GM23338 (cell line): ENCODE data around the gene NHLH2. TPM values are rescaled to one million over a fixed set of nuclear protein-coding genes. Genes with fewer than 3 reads are reported as not detected.

Experiments
- ATAC-seq: fragments of 200-7000 bp; cut with Tn5 transposase; 3 replicates; pipeline ENCODE4 v1.9.1; 2020
- DNase-seq: peaks from one replicate; pipeline ENCODE4 v3.0.0-alpha.2; 2015; ENCODE audit warnings: low spot score
- H2AFZ ChIP-seq: fragments of 200-600 bp; sonication (generic); 2 replicates; pipeline ENCODE4 v1.8.0; 2016; ENCODE audit warnings: antibody characterized with exemption, mild to moderate bottlenecking, moderate library complexity
- H3F3A ChIP-seq: fragments of 200-600 bp; sonication (generic); replicated peaks from 2 replicates; pipeline ENCODE4 v1.8.0; 2017; ENCODE audit warnings: antibody characterized with exemption, mixed run types, low read depth
- H3K27ac ChIP-seq: fragments of 200-600 bp; sonication (generic); 2 replicates; pipeline ENCODE4 v1.6.1; 2016; ENCODE audit warnings: low read depth
- H3K27me3 ChIP-seq: fragments of 200-600 bp; sonication (generic); 2 replicates; pipeline ENCODE4 v1.8.0; 2016; ENCODE audit warnings: mild to moderate bottlenecking, mixed run types, moderate library complexity; ENCODE audit not compliant: insufficient read depth
- H3K36me3 ChIP-seq: fragments of 200-600 bp; sonication (generic); 2 replicates; pipeline ENCODE4 v1.8.0; 2016; ENCODE audit warnings: mild to moderate bottlenecking; ENCODE audit not compliant: insufficient read depth
- H3K4me1 ChIP-seq: fragments of 200-600 bp; sonication (generic); 2 replicates; pipeline ENCODE4 v1.8.0; 2016; ENCODE audit warnings: mild to moderate bottlenecking, moderate library complexity; ENCODE audit not compliant: insufficient read depth
- H3K4me2 ChIP-seq: fragments of 200-600 bp; sonication (generic); 2 replicates; pipeline ENCODE4 v1.7.1; 2017; ENCODE audit warnings: mixed run types
- H3K4me3 ChIP-seq: fragments of 200-600 bp; sonication (generic); 2 replicates; pipeline ENCODE4 v1.6.1; 2016; ENCODE audit warnings: mixed run types
- H3K79me2 ChIP-seq: fragments of 200-600 bp; sonication (generic); replicated peaks from 2 replicates; pipeline ENCODE4 v1.8.0; 2017; ENCODE audit warnings: mild to moderate bottlenecking; ENCODE audit not compliant: insufficient read depth
- H3K9me2 ChIP-seq: fragments of 200-600 bp; sonication (generic); 2 replicates; pipeline ENCODE4 v1.8.0; 2017; ENCODE audit not compliant: insufficient read depth
- H4K20me1 ChIP-seq: fragments of 200-600 bp; sonication (generic); replicated peaks from 2 replicates; pipeline ENCODE4 v1.8.0; 2017; ENCODE audit warnings: mild to moderate bottlenecking; ENCODE audit not compliant: insufficient read depth
- H3K27ac Mint-ChIP-seq: 2 replicates; pipeline ENCODE4 v1.8.0; 2020; ENCODE audit warnings: inconsistent platforms, mild to moderate bottlenecking, moderate library complexity, mixed read lengths
- H3K27me3 Mint-ChIP-seq: 3 replicates; pipeline ENCODE4 v1.8.0; 2022; ENCODE audit warnings: low read depth, mild to moderate bottlenecking, moderate library complexity, mixed read lengths, inconsistent platforms; ENCODE audit not compliant: insufficient read depth, poor library complexity
- H3K36me3 Mint-ChIP-seq: 3 replicates; pipeline ENCODE4 v1.8.0; 2021; ENCODE audit warnings: low read depth, mild to moderate bottlenecking, inconsistent platforms, moderate library complexity, mixed read lengths
- H3K4me1 Mint-ChIP-seq: 3 replicates; pipeline ENCODE4 v1.8.0; 2020; ENCODE audit warnings: mild to moderate bottlenecking, inconsistent platforms, mixed read lengths
- H3K4me3 Mint-ChIP-seq: 3 replicates; pipeline ENCODE4 v1.8.0; 2021; ENCODE audit warnings: moderate library complexity, mild to moderate bottlenecking, inconsistent platforms, mixed read lengths
- H3K9me3 Mint-ChIP-seq: 3 replicates; pipeline ENCODE4 v1.8.0; 2020; ENCODE audit warnings: moderate library complexity, mild to moderate bottlenecking, inconsistent platforms, mixed read lengths
- CREB1 ChIP-seq: fragments of 250-450 bp; sonication (Bioruptor Pico); IDR thresholded peaks from 2 replicates; pipeline ENCODE4 v1.5.0; 2020; ENCODE audit warnings: low read depth, mild to moderate bottlenecking, moderate library complexity
- EZH2phosphoT487 ChIP-seq: fragments of 200-600 bp; sonication (generic); IDR thresholded peaks from one replicate; pipeline ENCODE4 v1.8.1; 2018; ENCODE audit warnings: antibody characterized with exemption; ENCODE audit not compliant: unreplicated experiment
- JUNB ChIP-seq: IDR thresholded peaks from one replicate; pipeline ENCODE4 v1.6.1; 2016; ENCODE audit warnings: antibody characterized with exemption; ENCODE audit not compliant: unreplicated experiment
- NANOG ChIP-seq: IDR thresholded peaks from 2 replicates; pipeline ENCODE4 v1.6.1; 2016; ENCODE audit warnings: antibody characterized with exemption, borderline replicate concordance
- POLR2AphosphoS5 ChIP-seq: IDR thresholded peaks from 2 replicates; pipeline ENCODE4 v1.6.1; 2016; ENCODE audit warnings: antibody characterized with exemption, low read depth
- STAT1 ChIP-seq: IDR thresholded peaks from one replicate; pipeline ENCODE4 v1.6.1; 2016; ENCODE audit warnings: antibody characterized with exemption; ENCODE audit not compliant: unreplicated experiment
- ZNF331 ChIP-seq: fragments of 250-450 bp; sonication (Bioruptor Pico); IDR thresholded peaks from 2 replicates; pipeline ENCODE4 v1.5.0; 2020; ENCODE audit warnings: low read depth, mild to moderate bottlenecking, moderate library complexity
- polyA plus RNA-seq: library from polyadenylated mRNA; unstranded; fragments of >200 nt; fragmentation: Nextera tagmentation; extraction: Ambion mirVana; gene quantifications from 2 replicates; pipeline ENCODE4 v1.2.1, GENCODE V29; 2016
- total RNA-seq: library from RNA; depleted of rRNA; stranded (reverse); fragments of >200 nt; shearing (Covaris generic); gene quantifications from 2 replicates; pipeline ENCODE4 v1.2.3, GENCODE V29; 2014
- TF ChIP-seq, protein P1 (sequence below), 2 experiments: fragments of 200-600 bp in 1 of 2; sonication (generic) in 1 of 2; conservative IDR thresholded peaks; 2 replicates each; pipeline versions ENCODE4 v1.5.1 to v1.6.1; 2016 to 2017; ENCODE audit warnings: antibody characterized with exemption in 2 of 2, low read depth in 2 of 2, mild to moderate bottlenecking in 2 of 2, moderate library complexity in 1 of 2
- TF ChIP-seq, protein P2 (sequence below): fragments of 250-450 bp; sonication (Bioruptor Pico); IDR thresholded peaks from 2 replicates; pipeline ENCODE4 v1.5.0; 2020; ENCODE audit warnings: mild to moderate bottlenecking, moderate library complexity
- TF ChIP-seq, protein P3 (sequence below): IDR thresholded peaks from 2 replicates; pipeline ENCODE4 v1.6.1; 2016; ENCODE audit warnings: antibody characterized with exemption

The NHLH2 gene
- total and polyA plus RNA-seq, 2 experiments from 2014 or later: 1.7 to 1.9 TPM

DNA sequence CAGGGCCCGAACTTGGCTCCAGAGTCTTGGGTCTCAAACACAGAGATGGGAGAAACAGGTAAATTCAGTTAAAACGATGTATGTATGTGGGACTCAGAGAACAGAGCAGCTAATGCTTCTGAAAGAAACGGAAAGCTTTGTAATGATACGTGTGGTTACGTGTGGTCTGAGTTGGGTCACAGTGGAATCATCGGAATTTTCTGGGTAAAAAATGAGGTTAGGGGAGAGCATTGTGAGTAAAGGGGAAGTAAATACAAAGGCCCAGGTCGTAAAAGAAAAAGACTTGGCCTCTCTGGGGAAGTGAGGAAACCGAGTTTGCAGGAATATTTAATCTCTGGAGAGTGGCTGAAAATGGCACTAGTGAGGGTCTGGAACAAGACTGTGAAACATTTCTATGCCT is 8.3 kb downstream of the NHLH2 start:
- Histone ChIP-seq H3F3A (no peaks in the 10 kb centered on the region; the same call in 1 of the 2 replicates), H3K27me3 (peaks cover 47% of the 10 kb centered on the region), H3K27ac (no peak overlapping the region), H2AFZ (no peak overlapping the region), H3K4me3 (no peak overlapping the region), H4K20me1 (no peaks in the 10 kb centered on the region; the same call in 1 of the 2 replicates), H3K4me2 (no peak overlapping the region), H3K4me1 (peaks cover 36% of the 10 kb centered on the region), H3K9me2 (no peaks in the 10 kb centered on the region), H3K36me3 (no peaks in the 10 kb centered on the region), H3K79me2 (no peaks in the 10 kb centered on the region)
- H3K9me3 Mint-ChIP-seq: no peaks in the 10 kb centered on the region
- no peak overlapping the region for H3K27ac Mint-ChIP-seq
- peaks cover 41% of the 10 kb centered on the region for H3K4me1 Mint-ChIP-seq
- ATAC-seq (no peak), DNase-seq (no peak)
- H3K4me3 Mint-ChIP-seq: no peak overlapping the region
- H3K27me3 Mint-ChIP-seq: peaks cover 30% of the 10 kb centered on the region
- TF ChIP-seq NANOG: no peak
- H3K36me3 Mint-ChIP-seq: no peaks in the 10 kb centered on the region

DNA sequence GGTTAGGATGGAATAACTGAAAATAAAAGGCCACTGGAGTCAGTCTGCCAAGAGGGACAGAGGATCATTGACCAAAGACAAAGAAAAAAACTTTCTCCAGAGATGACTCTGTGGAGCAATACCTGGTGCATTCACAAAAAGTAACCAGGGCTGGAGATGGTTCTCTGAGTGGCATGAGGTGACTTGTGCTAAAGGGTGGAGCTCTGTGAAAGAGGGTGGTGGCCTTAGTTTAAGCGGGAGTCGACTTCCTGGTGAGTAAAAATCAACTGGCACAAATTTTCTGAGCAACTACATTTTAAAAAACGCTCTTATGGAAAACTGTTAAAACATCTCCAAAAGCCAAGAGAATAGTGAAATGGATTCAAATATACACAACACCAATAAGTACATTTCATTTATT is 10.0 kb downstream of the NHLH2 start:
- H3K27ac ChIP-seq: no peak overlapping the region
- H3K36me3 ChIP-seq: no peaks in the 10 kb centered on the region
- Mint-ChIP-seq H3K27ac (no peak overlapping the region), H3K4me3 (no peak overlapping the region), H3K36me3 (no peaks in the 10 kb centered on the region), H3K9me3 (no peaks in the 10 kb centered on the region), H3K27me3 (peaks cover 20% of the 10 kb centered on the region), H3K4me1 (peaks cover 43% of the 10 kb centered on the region)
- peaks cover 33% of the 10 kb centered on the region for H3K4me1 ChIP-seq
- ATAC-seq (no peak), DNase-seq (peak; percentile 19)
- H3K9me2 ChIP-seq: no peaks in the 10 kb centered on the region
- H3K27me3 ChIP-seq: peaks cover 42% of the 10 kb centered on the region
- H4K20me1 ChIP-seq: no peaks in the 10 kb centered on the region; the same call in 1 of the 2 replicates
- H2AFZ ChIP-seq: no peak overlapping the region
- no peaks in the 10 kb centered on the region for H3K79me2 ChIP-seq
- no peaks in the 10 kb centered on the region; the same call in 1 of the 2 replicates for H3F3A ChIP-seq
- no peak overlapping the region for H3K4me3 ChIP-seq
- H3K4me2 ChIP-seq: 0 out of 2 replicates have a peak overlapping the region, but pooled peaks have one; percentile 42
- TF ChIP-seq POLR2AphosphoS5 (no peak), STAT1 (no peak), CREB1 (CRISPR knock-in tag) (no peak), ZNF331 (CRISPR knock-in tag) (no peak), NANOG (no peak), EZH2phosphoT487 (no peak), JUNB (no peak)
- TF ChIP-seq, protein P1, sequence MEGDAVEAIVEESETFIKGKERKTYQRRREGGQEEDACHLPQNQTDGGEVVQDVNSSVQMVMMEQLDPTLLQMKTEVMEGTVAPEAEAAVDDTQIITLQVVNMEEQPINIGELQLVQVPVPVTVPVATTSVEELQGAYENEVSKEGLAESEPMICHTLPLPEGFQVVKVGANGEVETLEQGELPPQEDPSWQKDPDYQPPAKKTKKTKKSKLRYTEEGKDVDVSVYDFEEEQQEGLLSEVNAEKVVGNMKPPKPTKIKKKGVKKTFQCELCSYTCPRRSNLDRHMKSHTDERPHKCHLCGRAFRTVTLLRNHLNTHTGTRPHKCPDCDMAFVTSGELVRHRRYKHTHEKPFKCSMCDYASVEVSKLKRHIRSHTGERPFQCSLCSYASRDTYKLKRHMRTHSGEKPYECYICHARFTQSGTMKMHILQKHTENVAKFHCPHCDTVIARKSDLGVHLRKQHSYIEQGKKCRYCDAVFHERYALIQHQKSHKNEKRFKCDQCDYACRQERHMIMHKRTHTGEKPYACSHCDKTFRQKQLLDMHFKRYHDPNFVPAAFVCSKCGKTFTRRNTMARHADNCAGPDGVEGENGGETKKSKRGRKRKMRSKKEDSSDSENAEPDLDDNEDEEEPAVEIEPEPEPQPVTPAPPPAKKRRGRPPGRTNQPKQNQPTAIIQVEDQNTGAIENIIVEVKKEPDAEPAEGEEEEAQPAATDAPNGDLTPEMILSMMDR (conservative IDR thresholded peaks at IDR 0.05; ENCODE audit: low read depth in 2 of 2): no peak
- TF ChIP-seq, protein P2, sequence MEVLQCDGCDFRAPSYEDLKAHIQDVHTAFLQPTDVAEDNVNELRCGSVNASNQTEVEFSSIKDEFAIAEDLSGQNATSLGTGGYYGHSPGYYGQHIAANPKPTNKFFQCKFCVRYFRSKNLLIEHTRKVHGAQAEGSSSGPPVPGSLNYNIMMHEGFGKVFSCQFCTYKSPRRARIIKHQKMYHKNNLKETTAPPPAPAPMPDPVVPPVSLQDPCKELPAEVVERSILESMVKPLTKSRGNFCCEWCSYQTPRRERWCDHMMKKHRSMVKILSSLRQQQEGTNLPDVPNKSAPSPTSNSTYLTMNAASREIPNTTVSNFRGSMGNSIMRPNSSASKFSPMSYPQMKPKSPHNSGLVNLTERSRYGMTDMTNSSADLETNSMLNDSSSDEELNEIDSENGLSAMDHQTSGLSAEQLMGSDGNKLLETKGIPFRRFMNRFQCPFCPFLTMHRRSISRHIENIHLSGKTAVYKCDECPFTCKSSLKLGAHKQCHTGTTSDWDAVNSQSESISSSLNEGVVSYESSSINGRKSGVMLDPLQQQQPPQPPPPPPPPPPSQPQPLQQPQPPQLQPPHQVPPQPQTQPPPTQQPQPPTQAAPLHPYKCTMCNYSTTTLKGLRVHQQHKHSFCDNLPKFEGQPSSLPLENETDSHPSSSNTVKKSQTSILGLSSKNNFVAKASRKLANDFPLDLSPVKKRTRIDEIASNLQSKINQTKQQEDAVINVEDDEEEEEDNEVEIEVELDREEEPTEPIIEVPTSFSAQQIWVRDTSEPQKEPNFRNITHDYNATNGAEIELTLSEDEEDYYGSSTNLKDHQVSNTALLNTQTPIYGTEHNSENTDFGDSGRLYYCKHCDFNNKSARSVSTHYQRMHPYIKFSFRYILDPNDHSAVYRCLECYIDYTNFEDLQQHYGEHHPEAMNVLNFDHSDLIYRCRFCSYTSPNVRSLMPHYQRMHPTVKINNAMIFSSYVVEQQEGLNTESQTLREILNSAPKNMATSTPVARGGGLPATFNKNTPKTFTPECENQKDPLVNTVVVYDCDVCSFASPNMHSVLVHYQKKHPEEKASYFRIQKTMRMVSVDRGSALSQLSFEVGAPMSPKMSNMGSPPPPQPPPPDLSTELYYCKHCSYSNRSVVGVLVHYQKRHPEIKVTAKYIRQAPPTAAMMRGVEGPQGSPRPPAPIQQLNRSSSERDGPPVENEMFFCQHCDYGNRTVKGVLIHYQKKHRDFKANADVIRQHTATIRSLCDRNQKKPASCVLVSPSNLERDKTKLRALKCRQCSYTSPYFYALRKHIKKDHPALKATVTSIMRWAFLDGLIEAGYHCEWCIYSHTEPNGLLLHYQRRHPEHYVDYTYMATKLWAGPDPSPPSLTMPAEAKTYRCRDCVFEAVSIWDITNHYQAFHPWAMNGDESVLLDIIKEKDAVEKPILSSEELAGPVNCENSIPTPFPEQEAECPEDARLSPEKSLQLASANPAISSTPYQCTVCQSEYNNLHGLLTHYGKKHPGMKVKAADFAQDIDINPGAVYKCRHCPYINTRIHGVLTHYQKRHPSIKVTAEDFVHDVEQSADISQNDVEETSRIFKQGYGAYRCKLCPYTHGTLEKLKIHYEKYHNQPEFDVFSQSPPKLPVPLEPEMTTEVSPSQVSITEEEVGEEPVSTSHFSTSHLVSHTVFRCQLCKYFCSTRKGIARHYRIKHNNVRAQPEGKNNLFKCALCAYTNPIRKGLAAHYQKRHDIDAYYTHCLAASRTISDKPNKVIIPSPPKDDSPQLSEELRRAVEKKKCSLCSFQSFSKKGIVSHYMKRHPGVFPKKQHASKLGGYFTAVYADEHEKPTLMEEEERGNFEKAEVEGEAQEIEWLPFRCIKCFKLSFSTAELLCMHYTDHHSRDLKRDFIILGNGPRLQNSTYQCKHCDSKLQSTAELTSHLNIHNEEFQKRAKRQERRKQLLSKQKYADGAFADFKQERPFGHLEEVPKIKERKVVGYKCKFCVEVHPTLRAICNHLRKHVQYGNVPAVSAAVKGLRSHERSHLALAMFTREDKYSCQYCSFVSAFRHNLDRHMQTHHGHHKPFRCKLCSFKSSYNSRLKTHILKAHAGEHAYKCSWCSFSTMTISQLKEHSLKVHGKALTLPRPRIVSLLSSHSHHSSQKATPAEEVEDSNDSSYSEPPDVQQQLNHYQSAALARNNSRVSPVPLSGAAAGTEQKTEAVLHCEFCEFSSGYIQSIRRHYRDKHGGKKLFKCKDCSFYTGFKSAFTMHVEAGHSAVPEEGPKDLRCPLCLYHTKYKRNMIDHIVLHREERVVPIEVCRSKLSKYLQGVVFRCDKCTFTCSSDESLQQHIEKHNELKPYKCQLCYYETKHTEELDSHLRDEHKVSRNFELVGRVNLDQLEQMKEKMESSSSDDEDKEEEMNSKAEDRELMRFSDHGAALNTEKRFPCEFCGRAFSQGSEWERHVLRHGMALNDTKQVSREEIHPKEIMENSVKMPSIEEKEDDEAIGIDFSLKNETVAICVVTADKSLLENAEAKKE: no peak
- TF ChIP-seq, protein P3, sequence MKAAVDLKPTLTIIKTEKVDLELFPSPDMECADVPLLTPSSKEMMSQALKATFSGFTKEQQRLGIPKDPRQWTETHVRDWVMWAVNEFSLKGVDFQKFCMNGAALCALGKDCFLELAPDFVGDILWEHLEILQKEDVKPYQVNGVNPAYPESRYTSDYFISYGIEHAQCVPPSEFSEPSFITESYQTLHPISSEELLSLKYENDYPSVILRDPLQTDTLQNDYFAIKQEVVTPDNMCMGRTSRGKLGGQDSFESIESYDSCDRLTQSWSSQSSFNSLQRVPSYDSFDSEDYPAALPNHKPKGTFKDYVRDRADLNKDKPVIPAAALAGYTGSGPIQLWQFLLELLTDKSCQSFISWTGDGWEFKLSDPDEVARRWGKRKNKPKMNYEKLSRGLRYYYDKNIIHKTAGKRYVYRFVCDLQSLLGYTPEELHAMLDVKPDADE: no peak
